Hematopoietic multipotent progenitor cell (in vitro differentiated cells): ENCODE data around the gene ZDHHC8. TPM values are rescaled to one million over a fixed set of nuclear protein-coding genes. Genes with fewer than 3 reads are reported as not detected.
"Not testable (repeated sequence)": the region's sequence is repeated elsewhere in the genome, so short reads cannot be mapped to it uniquely, and the experiment has no call there.

Experiments
- DNase-seq, 3 donors: peaks; one replicate each; pipeline ENCODE4 v3.0.0-alpha.2; 2011 to 2015; ENCODE audit warnings: low read depth in 2 of 3, low spot score in 2 of 3
- total RNA-seq: library from RNA; depleted of rRNA; stranded (reverse); fragments of >200 nt; gene quantifications from one replicate; pipeline ENCODE4 v1.2.3, GENCODE V29; 2012

ZDHHC8 gene
- total RNA-seq, 1 donor = 29.6 TPM

GRCh38 chr22:20156611-20157429 lies 25.2 kb downstream of the ZDHHC8 start:
- peak; percentile 75 to 87 (median 85) for DNase-seq

- no peak for DNase-seq
Measured at GRCh38 chr22:20157430-20158183, 26.0 kb downstream of the ZDHHC8 start.

DNA sequence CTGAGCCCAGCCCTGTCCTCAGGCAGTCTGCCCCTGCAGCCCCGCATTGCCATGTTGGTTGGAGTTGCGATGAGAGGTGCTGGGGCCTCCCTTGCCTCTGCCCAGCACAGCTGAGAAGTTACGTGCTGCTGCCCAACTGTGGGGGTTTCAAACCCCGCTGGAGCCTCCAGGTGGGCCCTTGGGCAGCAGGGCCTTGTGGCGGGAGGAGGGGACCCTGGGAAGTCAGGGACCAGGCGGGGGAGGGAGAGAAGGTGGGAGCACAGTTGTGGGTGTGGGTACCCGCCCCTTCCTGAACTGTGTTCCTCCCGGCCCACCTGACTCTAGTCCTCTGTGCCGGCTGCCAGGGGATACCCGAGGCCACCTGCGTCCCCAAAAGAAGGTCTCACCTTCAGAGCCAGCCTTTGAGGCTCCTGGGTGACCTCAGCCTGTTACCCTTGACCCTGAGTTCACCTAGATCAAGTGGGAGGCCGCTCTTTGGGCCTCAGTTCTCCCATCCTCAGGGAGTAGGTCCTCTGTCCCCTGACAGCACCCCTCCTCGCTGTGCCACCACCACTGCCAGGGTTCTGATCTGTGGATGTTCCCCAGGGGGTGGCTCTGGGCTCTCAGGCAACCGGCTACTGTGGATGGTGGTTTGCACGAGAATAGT lies 26.9 kb downstream of the ZDHHC8 start:
- DNase-seq = peak in 1 of 3 donors; percentile 50

DNA sequence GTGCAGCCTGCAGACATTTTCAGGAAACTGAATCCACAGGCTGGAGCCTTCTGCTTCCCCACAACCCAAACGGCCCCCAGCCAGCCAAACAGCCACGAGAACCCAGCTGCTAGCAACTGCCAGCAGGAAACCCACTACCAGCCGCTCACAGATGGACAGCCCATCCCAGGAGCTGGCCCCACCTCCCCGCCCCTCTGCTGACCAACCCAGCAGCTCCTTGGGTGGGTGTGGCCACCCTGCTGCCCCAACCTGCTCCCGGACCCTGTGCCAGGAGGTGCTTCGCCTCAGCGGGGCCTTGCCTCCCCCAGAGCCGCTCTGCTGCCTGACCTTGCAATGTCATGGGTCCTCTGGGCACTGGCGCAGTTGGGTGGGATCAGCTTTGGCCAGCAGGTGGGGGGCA lies 27.5 kb downstream of the ZDHHC8 start:
- peak in 2 of 3 donors; percentile 81 to 97 for DNase-seq

DNA sequence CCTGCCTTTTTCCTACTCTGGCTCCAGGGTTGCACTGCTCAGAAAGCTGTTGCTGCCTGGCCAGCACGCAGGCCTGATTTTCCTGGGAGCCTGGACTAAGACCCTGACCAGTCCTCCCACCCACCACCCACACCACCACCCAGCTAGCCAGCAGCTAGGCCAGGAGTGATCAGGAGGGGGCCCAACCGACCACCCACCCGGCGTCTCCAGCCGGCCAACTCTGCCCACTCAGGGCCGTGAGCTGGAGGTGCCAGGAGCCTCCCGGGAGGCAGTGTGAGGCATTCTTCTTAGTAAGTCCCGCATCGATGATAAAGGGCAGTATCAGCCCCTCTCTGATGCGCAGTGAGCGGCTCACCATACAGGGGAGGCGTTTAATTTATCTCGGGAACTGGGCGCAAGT lies 27.9 kb downstream of the ZDHHC8 start:
- DNase-seq = not testable (repeated sequence)

GRCh38 chr22:20160041-20160440 lies 28.4 kb downstream of the ZDHHC8 start:
- DNase-seq = no peak

DNA sequence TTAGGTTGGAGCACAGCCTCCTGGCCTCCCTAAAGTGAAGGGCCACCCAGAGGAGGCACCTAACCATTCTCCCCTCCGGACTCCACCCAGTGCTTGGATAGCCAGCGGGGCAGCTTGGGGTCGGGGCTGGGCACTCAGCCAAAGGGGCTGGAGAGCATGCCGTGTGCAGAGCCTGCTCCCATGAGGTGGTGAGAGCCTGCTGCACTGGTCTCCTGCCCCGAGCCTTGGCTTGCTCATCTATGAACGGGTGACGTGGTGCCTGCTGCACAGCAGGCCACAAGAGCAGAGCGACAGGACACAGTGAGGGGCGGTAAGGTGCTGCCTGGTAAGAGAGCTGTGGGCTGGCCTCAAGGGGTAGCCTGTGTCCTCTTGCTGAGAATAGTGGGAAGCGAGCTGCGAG lies 33.3 kb downstream of the ZDHHC8 start:
- no peak for DNase-seq

DNA sequence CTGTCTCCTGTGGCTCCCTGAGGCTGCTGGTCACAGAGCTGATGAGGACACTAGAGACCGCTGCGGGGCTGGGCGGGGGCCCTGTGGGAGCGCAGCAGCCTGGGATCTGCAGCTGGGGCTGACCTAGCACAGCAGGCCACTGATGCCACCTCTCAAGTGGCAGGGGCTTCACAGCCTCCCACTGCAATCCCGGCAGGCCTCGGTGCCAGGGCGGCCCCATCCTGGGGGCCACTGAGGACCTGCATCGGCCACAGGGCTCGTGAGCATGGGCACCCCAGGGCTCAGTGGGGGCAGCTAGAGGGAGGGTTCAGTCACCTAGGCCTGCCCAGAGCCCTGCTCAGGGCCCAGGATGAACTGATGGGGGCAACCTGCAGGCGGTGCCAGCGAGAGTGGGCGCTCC lies 33.8 kb downstream of the ZDHHC8 start:
- DNase-seq = no peak

GRCh38 chr22:20165913-20166312 lies 34.3 kb downstream of the ZDHHC8 start:
- DNase-seq = no peak

DNA sequence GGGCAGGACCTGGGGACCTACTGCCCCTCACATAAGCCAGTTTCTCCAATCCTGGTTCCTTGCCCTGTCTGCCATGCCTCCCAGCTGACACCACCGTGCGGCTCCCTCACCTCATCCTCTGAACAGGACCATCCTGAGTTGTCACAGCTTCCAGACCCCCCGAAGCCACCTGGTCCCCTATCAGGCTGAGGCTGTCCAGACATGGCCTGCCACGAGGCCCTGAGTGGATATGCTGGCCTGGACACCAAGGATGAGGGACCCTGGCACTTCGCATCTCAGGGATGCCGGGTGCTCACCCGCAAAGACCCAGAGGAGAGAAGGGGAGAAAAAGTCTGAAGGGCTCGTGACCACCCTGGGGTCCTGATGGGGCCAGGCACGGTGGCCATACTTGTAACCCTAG lies 35.1 kb downstream of the ZDHHC8 start:
- DNase-seq = no peak

DNA sequence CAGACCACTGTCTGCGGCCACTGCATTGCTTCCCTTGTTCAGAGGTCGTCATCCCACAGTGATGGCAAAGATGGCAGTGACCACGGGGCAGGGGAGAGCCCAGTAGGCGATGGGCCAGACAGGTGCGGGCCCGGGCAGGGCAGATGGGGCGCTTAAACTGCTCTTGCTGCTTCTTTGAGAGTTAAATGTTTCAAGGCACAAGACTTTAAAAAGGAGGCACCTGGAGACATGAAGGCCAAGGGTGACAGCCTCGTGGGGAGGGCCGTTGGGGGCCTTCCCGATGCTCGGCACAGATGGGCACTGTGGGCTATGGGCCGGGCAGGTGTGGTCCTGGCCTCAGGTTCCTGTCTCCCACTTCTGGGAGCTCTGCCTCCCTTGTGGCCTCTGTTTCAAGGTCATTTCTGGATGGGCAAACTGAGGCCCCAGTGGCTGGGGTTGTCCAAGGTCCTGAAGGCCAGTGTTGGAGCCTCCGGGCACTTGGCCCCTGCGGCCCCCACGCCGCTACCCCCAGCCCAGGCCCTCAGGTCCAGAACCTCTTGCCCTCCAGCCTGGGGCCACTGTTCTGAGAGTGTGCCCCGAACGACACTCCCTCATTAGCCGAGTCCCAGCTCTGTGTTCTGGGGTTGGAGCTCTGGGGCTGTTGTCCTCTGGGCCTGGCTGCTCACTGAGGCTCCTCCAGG lies 36.2 kb downstream of the ZDHHC8 start:
- DNase-seq = no peak

- DNase-seq = no peak
Measured at GRCh38 chr22:20169253-20169822, 37.7 kb downstream of the ZDHHC8 start.

- no peak for DNase-seq
Measured at GRCh38 chr22:20170170-20170569, 38.6 kb downstream of the ZDHHC8 start.

DNA sequence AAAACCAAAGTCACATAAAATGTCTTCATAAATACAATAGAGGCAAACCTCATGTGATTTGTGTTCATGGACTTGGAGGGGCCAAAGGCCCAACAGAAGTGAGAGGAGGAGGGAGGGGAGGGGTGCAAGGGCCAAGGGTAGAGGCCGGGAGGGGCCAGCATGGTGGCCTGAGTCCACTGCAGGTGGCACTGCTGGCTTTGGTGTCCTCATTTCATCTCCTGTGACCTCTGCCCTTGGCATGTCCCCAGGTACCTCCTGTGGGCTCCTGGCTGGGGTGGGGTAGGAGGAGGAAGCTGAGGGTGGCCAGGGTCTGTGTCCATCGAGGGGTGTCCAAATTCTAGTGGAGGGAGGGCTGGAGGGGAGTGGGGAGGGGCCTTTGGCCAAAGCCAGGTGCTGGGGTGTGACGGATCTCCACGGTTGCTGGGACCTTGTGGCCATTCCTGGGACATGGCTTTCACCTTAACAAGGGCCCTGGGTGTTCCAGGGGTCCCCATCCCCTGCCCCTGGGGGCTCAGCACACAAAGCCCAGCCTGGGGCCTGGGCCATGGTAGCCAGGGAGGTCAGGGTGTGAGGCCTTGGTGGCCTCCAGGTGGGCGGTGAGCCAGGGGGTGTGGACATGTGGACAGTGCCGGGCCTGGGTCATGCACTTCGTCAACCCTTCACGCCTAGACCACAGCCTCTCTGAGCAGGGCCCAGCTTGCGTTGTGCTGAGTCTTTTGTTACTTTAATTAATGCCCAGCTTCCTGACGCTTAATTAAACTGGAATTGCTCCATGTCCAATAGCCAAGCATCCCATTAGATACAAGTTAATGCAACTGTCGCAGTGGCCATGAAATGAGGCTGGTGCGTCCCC lies 39.9 kb downstream of the ZDHHC8 start:
- no peak for DNase-seq

DNA sequence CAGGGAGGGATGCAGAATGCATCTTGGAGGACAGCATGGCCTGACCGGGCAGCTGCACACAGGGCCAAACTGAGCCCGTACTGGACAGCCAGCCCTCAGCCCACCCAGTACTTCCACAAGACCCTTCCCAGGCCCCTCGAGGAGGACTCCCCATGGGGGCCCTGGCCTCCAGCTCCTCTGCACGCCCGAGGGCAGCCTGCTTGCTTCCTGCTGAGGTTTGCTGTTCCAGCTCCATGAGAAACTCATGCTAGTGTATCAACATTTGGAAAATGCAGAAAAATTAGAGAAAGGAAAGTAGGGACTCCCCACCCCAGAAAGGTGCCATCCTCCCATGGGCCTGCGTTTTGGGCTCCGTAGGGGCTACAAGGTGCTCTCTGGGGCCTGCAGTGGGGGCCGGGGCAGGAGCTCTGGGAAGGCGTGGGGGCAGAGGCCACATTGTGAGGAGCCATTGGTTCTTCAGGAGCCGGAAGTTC lies 40.6 kb downstream of the ZDHHC8 start:
- no peak for DNase-seq

GRCh38 chr22:20173246-20173645 lies 41.6 kb downstream of the ZDHHC8 start:
- no peak for DNase-seq

DNA sequence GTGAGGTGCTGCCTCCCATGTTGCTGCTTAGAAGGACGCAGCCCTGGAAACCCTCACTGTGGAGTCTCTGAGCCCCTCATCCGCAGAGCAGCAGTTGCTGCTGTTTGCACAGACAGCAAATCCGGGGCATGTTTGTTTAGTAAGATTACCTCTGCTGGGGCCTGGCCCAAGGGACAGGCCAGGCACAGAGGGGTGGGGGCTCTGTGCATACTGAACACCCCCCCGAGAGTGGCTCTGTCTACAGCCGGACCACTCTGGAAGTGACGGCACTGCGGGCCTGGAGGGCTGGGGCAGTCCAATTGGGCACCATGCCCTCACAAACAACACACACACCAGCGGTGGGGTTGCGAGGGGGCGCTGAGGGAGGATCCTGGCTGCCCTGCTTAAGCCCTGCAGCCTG lies 42.2 kb downstream of the ZDHHC8 start:
- no peak for DNase-seq

GRCh38 chr22:20174785-20175596 lies 43.4 kb downstream of the ZDHHC8 start:
- DNase-seq = no peak

DNA sequence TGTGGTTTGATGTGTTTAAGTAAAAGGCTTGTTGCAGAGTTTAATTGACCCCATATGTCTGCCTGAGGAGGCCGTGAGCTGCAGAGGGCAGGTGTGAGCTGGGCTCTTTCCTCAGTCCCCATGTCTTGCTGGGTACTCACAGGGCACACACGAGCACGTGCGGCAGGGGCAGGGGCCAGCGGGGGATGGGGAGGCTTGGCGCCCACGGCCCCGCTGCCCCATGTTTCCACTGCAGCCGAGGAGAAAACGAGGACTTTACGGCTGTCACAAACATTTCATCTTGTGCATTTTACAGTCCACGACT lies 43.9 kb downstream of the ZDHHC8 start:
- DNase-seq = no peak
